Measurements from ENCODE around the gene MTMR6. TPM values are rescaled to one million over a fixed set of nuclear protein-coding genes. Genes with fewer than 3 reads are reported as not detected.
"Not testable (repeated sequence)": the region's sequence is repeated elsewhere in the genome, so short reads cannot be mapped to it uniquely, and the experiment has no call there.

MTMR6 gene
- total RNA-seq, 2 donors from 2014 or later, result 6.3 to 7.7 TPM

- Mint-ChIP-seq H3K4me1 (no peaks in the 10 kb centered on the region), H3K4me3 (no peak overlapping the region), H3K36me3 (ENCODE audit: low read depth) (peaks cover 58% of the 10 kb centered on the region), H3K9me3 (no peaks in the 10 kb centered on the region), H3K27me3 (ENCODE audit: insufficient read depth) (no peaks in the 10 kb centered on the region), H3K27ac (no peak overlapping the region)
- no peak overlapping the region for H3K27ac ChIP-seq (ENCODE audit: low read depth, low read length)
- no peak for DNase-seq
- peaks cover 88% of the 10 kb centered on the region for H3K36me3 ChIP-seq (ENCODE audit: control insufficient read depth, insufficient read depth, low read length)
- H3K4me1 ChIP-seq (ENCODE audit: control insufficient read depth, insufficient read depth, low read length), result no peaks in the 10 kb centered on the region
- TF ChIP-seq, protein P1, sequence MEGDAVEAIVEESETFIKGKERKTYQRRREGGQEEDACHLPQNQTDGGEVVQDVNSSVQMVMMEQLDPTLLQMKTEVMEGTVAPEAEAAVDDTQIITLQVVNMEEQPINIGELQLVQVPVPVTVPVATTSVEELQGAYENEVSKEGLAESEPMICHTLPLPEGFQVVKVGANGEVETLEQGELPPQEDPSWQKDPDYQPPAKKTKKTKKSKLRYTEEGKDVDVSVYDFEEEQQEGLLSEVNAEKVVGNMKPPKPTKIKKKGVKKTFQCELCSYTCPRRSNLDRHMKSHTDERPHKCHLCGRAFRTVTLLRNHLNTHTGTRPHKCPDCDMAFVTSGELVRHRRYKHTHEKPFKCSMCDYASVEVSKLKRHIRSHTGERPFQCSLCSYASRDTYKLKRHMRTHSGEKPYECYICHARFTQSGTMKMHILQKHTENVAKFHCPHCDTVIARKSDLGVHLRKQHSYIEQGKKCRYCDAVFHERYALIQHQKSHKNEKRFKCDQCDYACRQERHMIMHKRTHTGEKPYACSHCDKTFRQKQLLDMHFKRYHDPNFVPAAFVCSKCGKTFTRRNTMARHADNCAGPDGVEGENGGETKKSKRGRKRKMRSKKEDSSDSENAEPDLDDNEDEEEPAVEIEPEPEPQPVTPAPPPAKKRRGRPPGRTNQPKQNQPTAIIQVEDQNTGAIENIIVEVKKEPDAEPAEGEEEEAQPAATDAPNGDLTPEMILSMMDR (conservative IDR thresholded peaks at IDR 0.05), result no peak
- no peaks in the 10 kb centered on the region for H3K9me3 ChIP-seq (ENCODE audit: control insufficient read depth, low read length)
- no peaks in the 10 kb centered on the region for H3K27me3 ChIP-seq (ENCODE audit: control insufficient read depth, insufficient read depth, low read length, poor library complexity, severe bottlenecking)
- 93 to 98% methylated on average over 2 to 4 of the region's 4 CpGs for WGBS, 2 experiments (ENCODE audit: insufficient coverage in 1 of 2, insufficient read length in 1 of 2)
- no peak overlapping the region for H3K9ac ChIP-seq (ENCODE audit: extremely low read depth, low read length, poor library complexity, severe bottlenecking)
- no peak overlapping the region for H3K4me3 ChIP-seq (ENCODE audit: low read length)
Measured at GRCh38 chr13:25329706-25330105, 42.4 kb upstream of the MTMR6 start.

DNA sequence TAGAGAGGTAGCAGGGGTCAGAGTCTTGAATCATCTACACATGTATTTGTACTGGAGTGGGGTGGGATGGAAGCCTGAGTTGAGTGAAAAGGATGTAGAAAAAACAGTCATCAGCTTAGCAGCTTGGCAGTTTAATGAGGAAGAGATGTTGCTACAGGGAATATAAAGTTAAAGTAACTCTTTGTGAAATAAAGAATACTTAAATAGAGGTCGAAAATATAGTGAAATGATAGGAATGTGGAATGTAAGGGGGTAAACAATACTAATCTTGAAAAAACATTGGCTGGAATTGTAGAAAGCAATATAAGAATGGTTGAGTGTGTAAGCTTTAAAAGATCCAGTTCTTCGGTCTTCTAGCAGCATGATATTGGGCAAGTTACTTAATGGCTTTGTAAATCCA lies 36.8 kb upstream of the MTMR6 start:
- TF ChIP-seq, protein P1 (conservative IDR thresholded peaks at IDR 0.05), result no peak
- Mint-ChIP-seq H3K27ac (no peak overlapping the region), H3K9me3 (no peaks in the 10 kb centered on the region), H3K4me1 (no peaks in the 10 kb centered on the region), H3K4me3 (no peak overlapping the region), H3K36me3 (ENCODE audit: low read depth) (peaks cover 43% of the 10 kb centered on the region), H3K27me3 (ENCODE audit: insufficient read depth) (no peaks in the 10 kb centered on the region)
- H3K27ac ChIP-seq (ENCODE audit: low read depth, low read length), result no peak overlapping the region
- DNase-seq, result no peak
- WGBS, 2 experiments (ENCODE audit: insufficient coverage in 1 of 2, insufficient read length in 1 of 2), result 90 to 92% methylated on average over 1 to 2 of the region's 2 CpGs
- no peaks in the 10 kb centered on the region for H3K9me3 ChIP-seq (ENCODE audit: control insufficient read depth, low read length)
- no peaks in the 10 kb centered on the region for H3K27me3 ChIP-seq (ENCODE audit: control insufficient read depth, insufficient read depth, low read length, poor library complexity, severe bottlenecking)
- H3K36me3 ChIP-seq (ENCODE audit: control insufficient read depth, insufficient read depth, low read length), result peaks cover 93% of the 10 kb centered on the region
- no peaks in the 10 kb centered on the region for H3K4me1 ChIP-seq (ENCODE audit: control insufficient read depth, insufficient read depth, low read length)
- H3K9ac ChIP-seq (ENCODE audit: extremely low read depth, low read length, poor library complexity, severe bottlenecking), result no peak overlapping the region
- H3K4me3 ChIP-seq (ENCODE audit: low read length), result no peak overlapping the region

- no peaks in the 10 kb centered on the region for H3K4me1 ChIP-seq (ENCODE audit: control insufficient read depth, insufficient read depth, low read length)
- Mint-ChIP-seq H3K4me1 (peaks cover 4% of the 10 kb centered on the region), H3K27ac (no peak overlapping the region), H3K36me3 (ENCODE audit: low read depth) (peaks cover 39% of the 10 kb centered on the region), H3K4me3 (no peak overlapping the region), H3K27me3 (ENCODE audit: insufficient read depth) (no peaks in the 10 kb centered on the region), H3K9me3 (no peaks in the 10 kb centered on the region)
- no peaks in the 10 kb centered on the region for H3K9me3 ChIP-seq (ENCODE audit: control insufficient read depth, low read length)
- no peak overlapping the region for H3K27ac ChIP-seq (ENCODE audit: low read depth, low read length)
- TF ChIP-seq, protein P1 (conservative IDR thresholded peaks at IDR 0.05), result no peak
- 90% methylated on average over 1 of the region's 1 CpG; no CpG with 5 or more reads in 1 of the 2 experiments for WGBS, 2 experiments (ENCODE audit: insufficient coverage in 1 of 2, insufficient read length in 1 of 2)
- H3K9ac ChIP-seq (ENCODE audit: extremely low read depth, low read length, poor library complexity, severe bottlenecking), result no peak overlapping the region
- H3K27me3 ChIP-seq (ENCODE audit: control insufficient read depth, insufficient read depth, low read length, poor library complexity, severe bottlenecking), result no peaks in the 10 kb centered on the region
- H3K4me3 ChIP-seq (ENCODE audit: low read length), result no peak overlapping the region
- peaks cover 82% of the 10 kb centered on the region for H3K36me3 ChIP-seq (ENCODE audit: control insufficient read depth, insufficient read depth, low read length)
- no peak for DNase-seq
Measured at GRCh38 chr13:25319771-25320170, 32.5 kb upstream of the MTMR6 start.

DNA sequence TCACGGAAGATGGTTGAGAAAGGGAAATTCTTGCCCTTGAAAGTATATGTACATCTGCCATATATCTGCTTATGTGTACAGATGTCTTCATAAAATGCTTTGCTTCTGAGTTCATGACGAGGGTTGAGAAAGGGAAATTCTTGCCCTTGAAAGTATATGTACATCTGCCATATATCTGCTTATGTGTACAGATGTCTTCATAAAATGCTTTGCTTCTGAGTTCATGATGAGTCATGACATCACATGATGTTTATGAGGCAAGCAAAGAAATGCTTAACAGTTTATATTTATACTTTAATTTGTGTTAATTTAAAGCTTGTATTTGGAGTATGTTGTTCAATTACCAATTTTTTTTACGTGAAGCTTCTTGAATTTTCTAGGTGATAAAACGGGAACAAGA lies 31.7 kb upstream of the MTMR6 start:
- Mint-ChIP-seq H3K36me3 (ENCODE audit: low read depth) (peaks cover 40% of the 10 kb centered on the region), H3K27ac (peak overlapping the region; percentile 30)
- H3K4me1 ChIP-seq (ENCODE audit: control insufficient read depth, insufficient read depth, low read length); H3K9me3 Mint-ChIP-seq; H3K27me3 Mint-ChIP-seq (ENCODE audit: insufficient read depth); H3K27ac ChIP-seq (ENCODE audit: low read depth, low read length); H3K9me3 ChIP-seq (ENCODE audit: control insufficient read depth, low read length); H3K9ac ChIP-seq (ENCODE audit: extremely low read depth, low read length, poor library complexity, severe bottlenecking); H3K4me3 ChIP-seq (ENCODE audit: low read length); DNase-seq; H3K4me1 Mint-ChIP-seq; H3K27me3 ChIP-seq (ENCODE audit: control insufficient read depth, insufficient read depth, low read length, poor library complexity, severe bottlenecking); H3K4me3 Mint-ChIP-seq: not testable (repeated sequence)
- WGBS, 2 experiments (ENCODE audit: insufficient coverage in 1 of 2, insufficient read length in 1 of 2), result 97% methylated on average over 3 of the region's 4 CpGs; no CpG with 5 or more reads in 1 of the 2 experiments
- H3K36me3 ChIP-seq (ENCODE audit: control insufficient read depth, insufficient read depth, low read length), result peaks cover 81% of the 10 kb centered on the region
